Measurements from ENCODE around the gene PWP2. TPM values are rescaled to one million over a fixed set of nuclear protein-coding genes. Genes with fewer than 3 reads are reported as not detected.

The PWP2 gene
- total RNA-seq: 4.8 and 9.2 TPM in 2 replicates

DNA sequence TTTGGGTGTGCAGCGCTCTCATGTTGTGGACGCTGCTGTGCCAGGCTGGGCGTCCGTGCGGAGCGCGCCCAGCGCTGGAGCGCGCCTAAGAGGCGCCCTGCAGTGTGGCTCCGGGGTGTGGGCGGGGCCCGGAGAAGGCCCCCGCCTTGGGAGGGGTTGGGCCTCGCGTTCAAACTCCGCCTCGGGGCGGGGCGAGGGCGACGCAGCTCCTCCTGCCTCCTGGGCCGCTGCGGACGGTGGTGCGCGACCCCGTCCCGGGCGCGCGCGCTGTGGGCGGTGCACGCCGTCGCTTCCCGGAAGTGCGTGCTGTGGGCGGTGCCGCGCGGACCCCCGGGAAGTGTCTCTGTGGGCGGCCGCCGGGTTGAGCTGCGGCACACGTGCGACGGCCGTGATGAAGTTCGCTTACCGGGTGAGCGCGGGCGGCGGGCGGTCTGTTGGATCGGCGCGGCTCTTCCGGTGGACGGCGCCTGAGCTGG, at the start of gene PWP2:
TSS of gene PWP2 (plus strand) at position 374 of the 476 bp plus-strand sequence. CDS start at position 392, 18 bp downstream.

Other genes with a start within 250 kb of the PWP2 start
- gene AGPAT3, start 242.2 kb upstream of the PWP2 start, total RNA-seq: 37.3 and 49.2 TPM in 2 replicates
- gene TRAPPC10, start 95.1 kb upstream of the PWP2 start, total RNA-seq: 17.5 and 24.3 TPM in 2 replicates
- 11.5 and 15.2 TPM in 2 replicates for gene GATD3, start 26.3 kb downstream of the PWP2 start, total RNA-seq
- 0.85 and 1.2 TPM in 2 replicates for gene ICOSLG, start 133.5 kb downstream of the PWP2 start, total RNA-seq
- gene DNMT3L, start 154.5 kb downstream of the PWP2 start, total RNA-seq: not detected in 2 replicates
- not detected in 2 replicates for gene AIRE, start 178.5 kb downstream of the PWP2 start, total RNA-seq
- gene PFKL, start 192.7 kb downstream of the PWP2 start, total RNA-seq: 113 and 239 TPM in 2 replicates
- gene CFAP410, start 232.0 kb downstream of the PWP2 start, total RNA-seq: 5.1 and 7.9 TPM in 2 replicates
- gene TRPM2, start 246.2 kb downstream of the PWP2 start, total RNA-seq: under 0.01 and 0.24 TPM in 2 replicates

All from tracheal epithelial cell (primary cell).